ENCODE data around the gene G6PC3. TPM values are rescaled to one million over a fixed set of nuclear protein-coding genes. Genes with fewer than 3 reads are reported as not detected.
A peak's percentile ranks its signal among the peaks of the same experiment; 100 is the strongest.

G6PC3 gene
- total and polyA plus RNA-seq, 2 of the 4 experiments (the other 2 are of a cell fraction) = 20.4 to 107 TPM

DNA sequence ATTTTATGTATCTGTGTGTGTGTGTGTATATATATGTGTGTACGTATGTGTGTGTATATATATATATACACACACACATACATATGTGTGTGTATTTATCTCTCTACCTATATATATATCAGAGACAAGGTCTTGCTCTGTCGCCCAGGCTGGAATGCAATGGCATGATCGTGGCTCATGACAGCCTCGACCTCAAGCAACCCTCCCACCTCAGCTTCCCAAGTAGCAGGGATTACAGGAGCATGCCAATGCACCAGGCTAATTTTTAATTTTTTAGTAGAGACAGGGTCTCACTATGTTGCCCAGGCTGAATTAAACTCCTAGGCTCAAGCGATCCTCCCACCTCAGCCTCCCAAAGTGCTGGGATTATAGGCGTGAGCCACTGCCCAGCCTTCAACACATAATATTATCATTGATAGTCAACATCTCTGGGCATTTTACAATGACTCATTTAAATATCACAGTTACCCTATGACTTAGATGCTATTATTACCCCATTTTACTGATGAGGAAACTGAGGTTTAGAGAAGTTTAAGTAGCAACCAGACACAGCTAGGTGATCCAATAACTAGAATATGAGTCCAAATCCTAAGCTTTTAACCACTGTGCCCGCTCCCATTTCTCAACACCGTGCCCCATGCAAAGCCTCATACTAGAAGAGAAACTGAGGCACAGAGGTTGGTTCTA, 24.3 kb downstream of the G6PC3 start:
- CTCF ChIA-PET = no interaction called here
- Histone ChIP-seq H2AK9ac (replicated peaks; ENCODE audit: low read depth, low read length, poor library complexity) (peak overlapping the region; percentile 86), H3K9me3 (ENCODE audit: control insufficient read depth, insufficient read depth, low read length) (no peaks in the 10 kb centered on the region), H3K56ac (ENCODE audit: extremely low read depth, insufficient read depth, low read length) (no peak overlapping the region; the same call in 1 of the 2 replicates), H4K8ac (ENCODE audit: low read depth in 2 of 2, low read length in 2 of 2) (peak overlapping the region; percentile 75 to 80; a peak in 3 of 4 replicates), H3K23ac (ENCODE audit: low read depth, low read length) (peak overlapping the region; percentile 61), H3K9ac (ENCODE audit: low read depth, low read length) (peak overlapping the region; percentile 4; the same call in 1 of the 2 replicates), H3K14ac (replicated peaks; ENCODE audit: low read depth, low read length) (peak overlapping the region; percentile 91), H2BK5ac (ENCODE audit: low read depth, low read length, poor library complexity, severe bottlenecking) (peak overlapping the region; percentile 66), H2AFZ (replicated peaks; ENCODE audit: low read length, poor library complexity) (no peak overlapping the region), H3K79me1 (ENCODE audit: low read depth in 1 of 2, low read length in 2 of 2) (peaks cover 17 to 67% of the 10 kb centered on the region in 2 experiments), H4K20me1 (ENCODE audit: insufficient read depth, low read length) (0 out of 2 replicates have a peak, but pooled peaks cover 3% of the 10 kb centered on the region), H3K27me3 (ENCODE audit: control insufficient read depth, insufficient read depth, low read length) (no peaks in the 10 kb centered on the region), H3K9me1 (ENCODE audit: insufficient read depth, low read length) (peaks cover 18% of the 10 kb centered on the region), H3K18ac (ENCODE audit: low read depth, low read length) (peak overlapping the region; percentile 63), H2AK5ac (ENCODE audit: low read depth, low read length) (peak overlapping the region; percentile 77), H2BK120ac (ENCODE audit: low read depth, low read length) (peak overlapping the region; percentile 82), H3K4ac (ENCODE audit: low read depth, low read length) (peak overlapping the region; percentile 86), H2BK15ac (ENCODE audit: low read depth, low read length) (peak overlapping the region; percentile 82; the same call in 1 of the 3 replicates), H2BK20ac (ENCODE audit: low read depth, low read length) (peak overlapping the region; percentile 63; the same call in 1 of the 2 replicates), H3K4me1 (ENCODE audit: control insufficient read depth, insufficient read depth, low read length) (peaks cover 16% of the 10 kb centered on the region), H3K36me3 (ENCODE audit: control insufficient read depth, insufficient read depth, low read length) (peaks cover 25% of the 10 kb centered on the region), H3K27ac (ENCODE audit: insufficient read depth, low read length) (peak overlapping the region; percentile 87), H3K4me3 (ENCODE audit: insufficient read depth, low read depth, low read length) (no peak overlapping the region), H4K5ac (ENCODE audit: low read depth, low read length) (peak overlapping the region; percentile 69), H3K4me2 (ENCODE audit: low read depth, low read length) (peak overlapping the region; percentile 44), H4K91ac (ENCODE audit: insufficient read depth, low read depth, low read length) (peak overlapping the region; percentile 75; the same call in 1 of the 2 replicates)
- WGBS, 2 experiments (ENCODE audit: extremely low coverage in 2 of 2, insufficient read length in 1 of 2) = no CpG with 5 or more reads among the region's 8 CpGs
- DNase-seq (no peak), ATAC-seq (ENCODE audit: low read depth) (no peak)
- POLR2A ChIA-PET (ENCODE audit: unreplicated experiment) = interaction anchor here (0.6 kb wide), 1 partner anchor 11 kb away, joined by 3 read pairs; no protein-coding TSS in a partner anchor
- in situ Hi-C loops (cut with MboI; ENCODE audit: low sequenced_read_pairs) (no loop called here), dilution Hi-C loops (cut with HindIII; ENCODE audit: low sequenced_read_pairs, unreplicated experiment) (no loop called here), intact Hi-C loops (cut with micrococcal nuclease) (loop anchor here (1.0 kb wide), 2 partner anchors 13 to 25 kb away; partner anchors contain the start of gene G6PC3)
- TF ChIP-seq MAZ (IDR thresholded peaks at IDR 0.05; ENCODE audit: borderline replicate concordance, low read depth, low read length) (no peak), MAFK (IDR thresholded peaks at IDR 0.05; ENCODE audit: low read depth, low read length) (no peak), RAD21 (IDR thresholded peaks at IDR 0.05; ENCODE audit: low read length) (no peak), SMC3 (IDR thresholded peaks at IDR 0.05; ENCODE audit: low read depth, low read length) (no peak), NFE2L2 (IDR thresholded peaks at IDR 0.05; ENCODE audit: low read depth, low read length) (no peak), BHLHE40 (IDR thresholded peaks at IDR 0.05; ENCODE audit: low read depth, low read length) (no peak)
- TF ChIP-seq, protein P1, sequence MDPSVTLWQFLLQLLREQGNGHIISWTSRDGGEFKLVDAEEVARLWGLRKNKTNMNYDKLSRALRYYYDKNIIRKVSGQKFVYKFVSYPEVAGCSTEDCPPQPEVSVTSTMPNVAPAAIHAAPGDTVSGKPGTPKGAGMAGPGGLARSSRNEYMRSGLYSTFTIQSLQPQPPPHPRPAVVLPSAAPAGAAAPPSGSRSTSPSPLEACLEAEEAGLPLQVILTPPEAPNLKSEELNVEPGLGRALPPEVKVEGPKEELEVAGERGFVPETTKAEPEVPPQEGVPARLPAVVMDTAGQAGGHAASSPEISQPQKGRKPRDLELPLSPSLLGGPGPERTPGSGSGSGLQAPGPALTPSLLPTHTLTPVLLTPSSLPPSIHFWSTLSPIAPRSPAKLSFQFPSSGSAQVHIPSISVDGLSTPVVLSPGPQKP (IDR thresholded peaks at IDR 0.05; ENCODE audit: borderline replicate concordance, low read depth, low read length) = no peak
- TF ChIP-seq, protein P2, sequence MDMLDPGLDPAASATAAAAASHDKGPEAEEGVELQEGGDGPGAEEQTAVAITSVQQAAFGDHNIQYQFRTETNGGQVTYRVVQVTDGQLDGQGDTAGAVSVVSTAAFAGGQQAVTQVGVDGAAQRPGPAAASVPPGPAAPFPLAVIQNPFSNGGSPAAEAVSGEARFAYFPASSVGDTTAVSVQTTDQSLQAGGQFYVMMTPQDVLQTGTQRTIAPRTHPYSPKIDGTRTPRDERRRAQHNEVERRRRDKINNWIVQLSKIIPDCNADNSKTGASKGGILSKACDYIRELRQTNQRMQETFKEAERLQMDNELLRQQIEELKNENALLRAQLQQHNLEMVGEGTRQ (IDR thresholded peaks at IDR 0.05; ENCODE audit: low read depth, low read length) = no peak
- TF ChIP-seq, protein P3, sequence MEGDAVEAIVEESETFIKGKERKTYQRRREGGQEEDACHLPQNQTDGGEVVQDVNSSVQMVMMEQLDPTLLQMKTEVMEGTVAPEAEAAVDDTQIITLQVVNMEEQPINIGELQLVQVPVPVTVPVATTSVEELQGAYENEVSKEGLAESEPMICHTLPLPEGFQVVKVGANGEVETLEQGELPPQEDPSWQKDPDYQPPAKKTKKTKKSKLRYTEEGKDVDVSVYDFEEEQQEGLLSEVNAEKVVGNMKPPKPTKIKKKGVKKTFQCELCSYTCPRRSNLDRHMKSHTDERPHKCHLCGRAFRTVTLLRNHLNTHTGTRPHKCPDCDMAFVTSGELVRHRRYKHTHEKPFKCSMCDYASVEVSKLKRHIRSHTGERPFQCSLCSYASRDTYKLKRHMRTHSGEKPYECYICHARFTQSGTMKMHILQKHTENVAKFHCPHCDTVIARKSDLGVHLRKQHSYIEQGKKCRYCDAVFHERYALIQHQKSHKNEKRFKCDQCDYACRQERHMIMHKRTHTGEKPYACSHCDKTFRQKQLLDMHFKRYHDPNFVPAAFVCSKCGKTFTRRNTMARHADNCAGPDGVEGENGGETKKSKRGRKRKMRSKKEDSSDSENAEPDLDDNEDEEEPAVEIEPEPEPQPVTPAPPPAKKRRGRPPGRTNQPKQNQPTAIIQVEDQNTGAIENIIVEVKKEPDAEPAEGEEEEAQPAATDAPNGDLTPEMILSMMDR (conservative IDR thresholded peaks at IDR 0.05; ENCODE audit: low read depth, low read length) = no peak
- no TSS peak for BruUV-seq (replicated peaks)

Measured in IMR-90 (cell line).